H1 (cell line): ENCODE measurements around the gene POLN. TPM values are rescaled to one million over a fixed set of nuclear protein-coding genes. Genes with fewer than 3 reads are reported as not detected.

Experiments used
- CTCF ChIA-PET: fragments of 300-600 bp; sonication (Branson Sonifier 250); formaldehyde crosslinking; loops from one replicate; lab custom pipeline; 2021; ENCODE audit not compliant: partially characterized antibody; lab: Charles Lee
- POLR2A ChIA-PET: fragments of 300-600 bp; sonication (Branson Sonifier 250); formaldehyde crosslinking; loops from one replicate; lab custom pipeline; 2021; ENCODE audit warnings: inconsistent platforms; ENCODE audit not compliant: partially characterized antibody; lab: Charles Lee
- DNase-seq, 2 experiments: peaks; one replicate each; pipeline versions ENCODE4 v3.0.0 to v3.0.0-alpha.2; 2010 to 2022; ENCODE audit warnings: low spot score in 2 of 2, low read depth in 1 of 2, mixed read lengths in 1 of 2
- FAIRE-seq: peaks from 2 replicates; lab custom pipeline; 2011; peaks lifted over from hg19 to GRCh38; lab: Jason Lieb, UNC
- H2AFZ ChIP-seq: 2 replicates; pipeline ENCODE4 v1.8.1; 2012; ENCODE audit warnings: low read length, inconsistent platforms
- H2AK5ac ChIP-seq: 2 replicates; pipeline ENCODE4 v1.6.1; 2013; ENCODE audit warnings: low read depth, low read length
- H2BK120ac ChIP-seq: replicated peaks from 2 replicates; pipeline ENCODE3; 2013; ENCODE audit warnings: low read depth, low read length, inconsistent platforms
- H2BK12ac ChIP-seq: 2 replicates; pipeline ENCODE4 v1.6.1; 2013; ENCODE audit warnings: low read depth, low read length
- H2BK15ac ChIP-seq: 2 replicates; pipeline ENCODE4 v1.6.1; 2013; ENCODE audit warnings: low read length
- H2BK20ac ChIP-seq: 2 replicates; pipeline ENCODE4 v1.6.1; 2013; ENCODE audit warnings: low read length
- H2BK5ac ChIP-seq: 2 replicates; pipeline ENCODE4 v1.6.1; 2013; ENCODE audit warnings: low read depth, low read length
- H3K14ac ChIP-seq: 2 replicates; pipeline ENCODE4 v1.6.1; 2013; ENCODE audit warnings: inconsistent platforms; ENCODE audit not compliant: insufficient read length
- H3K18ac ChIP-seq: 2 replicates; pipeline ENCODE4 v1.6.1; 2013; ENCODE audit warnings: low read length; ENCODE audit errors: extremely low read depth
- H3K23ac ChIP-seq: 2 replicates; pipeline ENCODE4 v1.6.1; 2013; ENCODE audit warnings: inconsistent platforms; ENCODE audit not compliant: insufficient read length
- H3K23me2 ChIP-seq: 2 replicates; pipeline ENCODE4 v1.6.1; 2013; ENCODE audit warnings: low read depth, low read length
- H3K27ac ChIP-seq: 2 replicates; pipeline ENCODE4 v1.6.1; 2011; ENCODE audit warnings: low read depth, low read length, inconsistent platforms
- H3K27me3 ChIP-seq, 4 experiments: replicated peaks in 1 of 4; 1 replicate in 1 of 4; 2 replicates in 3 of 4; pipeline versions ENCODE4 v1.6.1 to v1.8.1; 2011 to 2013; ENCODE audit warnings: low read length in 3 of 4, mild to moderate bottlenecking in 3 of 4, inconsistent platforms in 2 of 4, mixed read lengths in 2 of 4, moderate library complexity in 1 of 4; ENCODE audit not compliant: control insufficient read depth in 3 of 4, insufficient read depth in 3 of 4; ENCODE audit errors: extremely low read depth in 1 of 4
- H3K36me3 ChIP-seq, 4 experiments: 2 replicates each; pipeline versions ENCODE4 v1.6.1 to v1.8.1; 2011 to 2013; ENCODE audit warnings: mild to moderate bottlenecking in 4 of 4, low read length in 3 of 4, moderate library complexity in 2 of 4, control low read depth in 1 of 4, inconsistent platforms in 1 of 4; ENCODE audit not compliant: insufficient read depth in 4 of 4, control insufficient read depth in 2 of 4
- H3K4ac ChIP-seq: replicated peaks from 2 replicates; pipeline ENCODE3; 2013; ENCODE audit warnings: low read length, low read depth, mixed read lengths, inconsistent platforms; ENCODE audit not compliant: insufficient read length
- H3K4me1 ChIP-seq, 4 experiments: replicated peaks in 1 of 4; 1 replicate in 1 of 4; 2 replicates in 3 of 4; pipeline versions ENCODE4 v1.6.1 to v1.8.1; 2011 to 2013; ENCODE audit warnings: low read length in 3 of 4, inconsistent platforms in 2 of 4, mixed read lengths in 1 of 4; ENCODE audit not compliant: insufficient read depth in 4 of 4, control insufficient read depth in 3 of 4
- H3K4me2 ChIP-seq, 2 experiments: 2 replicates each; pipeline versions ENCODE4 v1.6.1 to v1.8.1; 2011 to 2013; ENCODE audit warnings: low read depth in 2 of 2, low read length in 2 of 2, control low read depth in 1 of 2, inconsistent platforms in 1 of 2, mild to moderate bottlenecking in 1 of 2; ENCODE audit not compliant: insufficient read depth in 1 of 2
- H3K4me3 ChIP-seq, 4 experiments: fragments of 200-600, 300-600 bp in 1 of 4; sonication (generic), shearing (Covaris generic), sonication (Bioruptor Twin) in 1 of 4; 2 replicates each; pipeline versions ENCODE4 v1.5.1 to v1.8.1; 2011 to 2016; ENCODE audit warnings: low read length in 4 of 4, low read depth in 3 of 4, control low read depth in 2 of 4, inconsistent platforms in 2 of 4, mild to moderate bottlenecking in 2 of 4, mixed read lengths in 1 of 4, moderate library complexity in 1 of 4; ENCODE audit not compliant: insufficient read depth in 2 of 4; ENCODE audit errors: extremely low read depth in 1 of 4
- H3K56ac ChIP-seq: replicated peaks from 2 replicates; pipeline ENCODE3; 2013; ENCODE audit warnings: low read depth, mild to moderate bottlenecking, mixed read lengths, low read length, inconsistent platforms; ENCODE audit not compliant: insufficient read length
- H3K79me1 ChIP-seq: 2 replicates; pipeline ENCODE4 v1.6.1; 2013; ENCODE audit warnings: low read depth, low read length, control low read depth
- H3K79me2 ChIP-seq, 2 experiments: 2 replicates each; pipeline versions ENCODE4 v1.6.1 to v1.8.1; 2012 to 2013; ENCODE audit warnings: low read length in 2 of 2, mild to moderate bottlenecking in 2 of 2, inconsistent platforms in 1 of 2; ENCODE audit not compliant: insufficient read depth in 2 of 2, control insufficient read depth in 1 of 2
- H3K9ac ChIP-seq, 4 experiments: replicated peaks in 1 of 4; 1 replicate in 1 of 4; 2 replicates in 3 of 4; pipeline versions ENCODE4 v1.6.1 to v1.8.1; 2011 to 2013; ENCODE audit warnings: low read depth in 3 of 4, low read length in 3 of 4, control low read depth in 2 of 4, mild to moderate bottlenecking in 2 of 4, moderate library complexity in 2 of 4, inconsistent platforms in 1 of 4; ENCODE audit errors: extremely low read depth in 1 of 4
- H3K9me3 ChIP-seq, 2 experiments: 2 replicates each; pipeline versions ENCODE4 v1.6.1 to v1.8.1; 2012 to 2013; ENCODE audit warnings: mild to moderate bottlenecking in 2 of 2, moderate library complexity in 2 of 2, control low read depth in 1 of 2, inconsistent platforms in 1 of 2, low read depth in 1 of 2, low read length in 1 of 2, mixed read lengths in 1 of 2; ENCODE audit not compliant: insufficient read depth in 2 of 2
- H4K20me1 ChIP-seq, 2 experiments: replicated peaks in 1 of 2; 2 replicates each; pipeline versions ENCODE3 to v1.8.1; 2011 to 2013; ENCODE audit warnings: inconsistent platforms in 2 of 2, low read length in 2 of 2, mild to moderate bottlenecking in 1 of 2; ENCODE audit not compliant: insufficient read depth in 2 of 2, control insufficient read depth in 1 of 2
- H4K5ac ChIP-seq: 2 replicates; pipeline ENCODE4 v1.6.1; 2013; ENCODE audit warnings: low read length, low read depth, mixed read lengths, inconsistent platforms; ENCODE audit not compliant: insufficient read length
- H4K8ac ChIP-seq: 2 replicates; pipeline ENCODE4 v1.8.0; 2013; ENCODE audit warnings: mild to moderate bottlenecking, moderate library complexity, low read length, inconsistent platforms; ENCODE audit not compliant: insufficient read depth; ENCODE audit errors: extremely low read depth
- H4K91ac ChIP-seq: replicated peaks from 2 replicates; pipeline ENCODE3; 2013; ENCODE audit warnings: low read length, mixed read lengths, inconsistent platforms; ENCODE audit not compliant: insufficient read length
- CBX5 ChIP-seq: fragments of 300-800, 300-1000 bp; sonication (generic); IDR thresholded peaks from 2 replicates; pipeline ENCODE4 v1.7.1; 2016; ENCODE audit warnings: antibody characterized with exemption, low read length, low read depth
- CBX8 ChIP-seq: fragments of 300-800, 300-1000 bp; sonication (generic); IDR thresholded peaks from 2 replicates; pipeline ENCODE4 v1.7.1; 2016; ENCODE audit warnings: low read depth, low read length, borderline replicate concordance
- CEBPB ChIP-seq: IDR thresholded peaks from 2 replicates; pipeline ENCODE4 v1.6.1; 2012; ENCODE audit warnings: low read depth, low read length
- HDAC6 ChIP-seq: IDR thresholded peaks from one replicate; pipeline ENCODE4 v1.7.1; 2012; ENCODE audit warnings: low read depth, mild to moderate bottlenecking, inconsistent platforms, low read length, moderate library complexity
- JUN ChIP-seq: IDR thresholded peaks from 2 replicates; pipeline ENCODE4 v1.6.1; 2011; ENCODE audit warnings: low read depth, mild to moderate bottlenecking, improper control_type of control experiment, low read length
- NANOG ChIP-seq: IDR thresholded peaks from 2 replicates; pipeline ENCODE4 v1.6.1; 2011; ENCODE audit warnings: low read length, low read depth, mild to moderate bottlenecking, inconsistent platforms; ENCODE audit not compliant: insufficient read depth, poor library complexity, severe bottlenecking
- RBBP5 ChIP-seq: IDR thresholded peaks from 2 replicates; pipeline ENCODE4 v1.7.1; 2012; ENCODE audit warnings: low read depth, mild to moderate bottlenecking, inconsistent platforms, low read length, moderate library complexity, borderline replicate concordance
- SAP30 ChIP-seq: fragments of 300-600 bp; sonication (generic); IDR thresholded peaks from 2 replicates; pipeline ENCODE4 v1.7.1; 2012; ENCODE audit warnings: low read length, moderate library complexity, mild to moderate bottlenecking, inconsistent platforms; ENCODE audit not compliant: insufficient read depth, insufficient replicate concordance
- SP1 ChIP-seq: IDR thresholded peaks from 2 replicates; pipeline ENCODE4 v1.6.1; 2011; ENCODE audit warnings: low read depth, low read length
- ZNF274 ChIP-seq: IDR thresholded peaks from 2 replicates; pipeline ENCODE4 v1.7.0; 2012; ENCODE audit warnings: low read length, borderline replicate concordance; ENCODE audit errors: extremely low read depth
- WGBS, 2 experiments: shearing (Covaris generic) in 1 of 2; methylation state at CpG; one replicate each; pipeline versions ENCODE4 v1.1.6 to v1.1.7; 2013 to 2015; ENCODE audit warnings: low lambda C conversion rate in 2 of 2, mixed read lengths in 2 of 2, inconsistent platforms in 1 of 2, low coverage in 1 of 2, missing lambda C conversion rate in 1 of 2; ENCODE audit not compliant: insufficient replicate concordance in 2 of 2, insufficient coverage in 1 of 2, insufficient read length in 1 of 2; ENCODE audit errors: extremely low coverage in 1 of 2, missing lambda C conversion rate in 1 of 2; 5-methylcytosine and 5-hydroxymethylcytosine counted together
- polyA plus RNA-seq, 7 experiments: library from polyadenylated mRNA; depleted of rRNA in 3 of 7; stranded (reverse) in 5 of 7; unstranded in 2 of 7; fragments of >200 nt in 5 of 7; fragments of 200-250 nt in 2 of 7; gene quantifications; 1 replicate in 5 of 7; 2 replicates in 1 of 7; 4 replicates in 1 of 7; pipeline versions ENCODE4 v1.2.1 to v1.2.3, GENCODE V29; 2011 to 2013; ENCODE audit warnings: missing spikeins in 2 of 7, mixed read lengths in 2 of 7
- total RNA-seq: library from RNA; stranded (reverse); fragmentation: NEBNext Ultra II Directional; extraction: Animal tissue kit (Norgen Biotek cat#: 25700); gene quantifications from 2 replicates; pipeline ENCODE4 v1.2.1, GENCODE V29; 2021
- TF ChIP-seq, protein P1 (sequence below): IDR thresholded peaks from 2 replicates; pipeline ENCODE4 v1.6.1; 2012; ENCODE audit warnings: low read length, inconsistent platforms

POLN gene
- total and polyA plus RNA-seq, 2 of the 8 experiments (the other 6 are each of a cell fraction or from before 2014, with no cell fraction given), result 0.98 to 1.5 TPM

DNA sequence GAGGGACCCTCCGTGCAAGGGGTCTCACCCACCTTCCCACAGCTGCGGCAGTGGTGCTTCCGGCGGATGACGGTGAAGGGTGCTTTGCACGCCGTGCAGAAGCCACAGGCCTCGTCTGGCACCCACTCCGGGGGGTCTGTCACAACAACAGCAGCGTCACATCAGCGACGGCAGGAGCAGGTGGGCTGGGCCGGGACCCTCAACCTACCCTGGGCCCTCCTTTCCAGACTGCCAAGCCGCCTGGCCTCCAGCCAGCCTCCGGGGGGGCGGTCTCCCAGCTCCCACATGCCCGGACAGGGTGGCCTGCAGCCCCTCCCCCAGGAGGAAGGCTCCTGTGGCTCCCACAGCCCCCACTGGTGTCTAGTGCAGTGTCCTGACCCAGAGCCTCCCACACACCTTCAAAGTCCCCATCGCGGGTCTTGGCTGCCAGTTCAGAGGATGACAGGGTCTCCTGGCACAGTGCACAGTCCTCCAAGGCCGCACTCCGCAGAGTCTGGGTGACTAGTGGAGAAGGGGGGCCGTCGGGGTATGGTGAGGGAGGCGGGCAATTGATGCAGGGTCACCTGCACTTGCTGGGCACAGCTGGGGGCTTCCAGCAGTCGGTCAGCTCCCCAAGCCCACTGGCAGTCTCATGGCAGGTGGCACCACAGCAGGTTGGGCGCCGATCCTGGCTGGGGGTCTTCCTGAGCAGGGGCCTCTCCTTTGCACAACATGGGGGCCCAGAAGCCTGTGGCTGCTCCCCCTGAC is 29.5 kb upstream of the POLN start:
- Histone ChIP-seq H3K36me3 (no peaks in the 10 kb centered on the region), H2BK5ac (no peak overlapping the region), H2BK15ac (no peak overlapping the region), H3K79me2 (no peaks in the 10 kb centered on the region), H2BK120ac (no peak overlapping the region), H3K9me3 (no peaks in the 10 kb centered on the region), H2BK12ac (no peak overlapping the region), H4K91ac (no peak overlapping the region), H3K4ac (no peak overlapping the region), H2AFZ (no peak overlapping the region), H3K4me3 (no peak overlapping the region), H3K9ac (no peak overlapping the region), H3K56ac (no peak overlapping the region), H3K23me2 (no peaks in the 10 kb centered on the region), H3K27ac (no peak overlapping the region), H4K8ac (no peak overlapping the region), H2BK20ac (no peak overlapping the region), H4K20me1 (peaks cover 0 to 1% of the 10 kb centered on the region in 2 experiments), H3K23ac (no peak overlapping the region), H2AK5ac (no peak overlapping the region), H3K79me1 (no peaks in the 10 kb centered on the region), H3K4me1 (peaks cover 0 to 10% (median 7%) of the 10 kb centered on the region in 4 experiments; a peak in 5 of 7 replicates), H3K18ac (no peak overlapping the region), H3K4me2 (no peak overlapping the region), H3K27me3 (no peaks in the 10 kb centered on the region), H4K5ac (no peak overlapping the region), H3K14ac (no peak overlapping the region)
- no peak for DNase-seq
- ChIA-PET POLR2A (no interaction called here), CTCF (interaction anchor here (1.5 kb wide), 1 partner anchor 21 kb away, joined by 4 read pairs; no protein-coding TSS in a partner anchor)
- WGBS, 2 experiments, result 91% methylated on average over 23 of the region's 27 CpGs; no CpG with 5 or more reads in 1 of the 2 experiments
- no peak for FAIRE-seq
- no peak for TF ChIP-seq JUN
- no peak for TF ChIP-seq CBX5
- TF ChIP-seq, protein P1, sequence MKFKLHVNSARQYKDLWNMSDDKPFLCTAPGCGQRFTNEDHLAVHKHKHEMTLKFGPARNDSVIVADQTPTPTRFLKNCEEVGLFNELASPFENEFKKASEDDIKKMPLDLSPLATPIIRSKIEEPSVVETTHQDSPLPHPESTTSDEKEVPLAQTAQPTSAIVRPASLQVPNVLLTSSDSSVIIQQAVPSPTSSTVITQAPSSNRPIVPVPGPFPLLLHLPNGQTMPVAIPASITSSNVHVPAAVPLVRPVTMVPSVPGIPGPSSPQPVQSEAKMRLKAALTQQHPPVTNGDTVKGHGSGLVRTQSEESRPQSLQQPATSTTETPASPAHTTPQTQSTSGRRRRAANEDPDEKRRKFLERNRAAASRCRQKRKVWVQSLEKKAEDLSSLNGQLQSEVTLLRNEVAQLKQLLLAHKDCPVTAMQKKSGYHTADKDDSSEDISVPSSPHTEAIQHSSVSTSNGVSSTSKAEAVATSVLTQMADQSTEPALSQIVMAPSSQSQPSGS, result no peak
- no peak for TF ChIP-seq CBX8
- no peak for TF ChIP-seq RBBP5
- TF ChIP-seq HDAC6, result no peak
- no peak for TF ChIP-seq SAP30
- TF ChIP-seq SP1, result no peak
- TF ChIP-seq CEBPB, result no peak
- TF ChIP-seq NANOG, result no peak
- TF ChIP-seq ZNF274, result no peak
